Fibroblast of skin of left biceps (primary cell): ENCODE measurements around the gene ENTR1.
A peak's percentile ranks its signal among the peaks of the same experiment; 100 is the strongest.
"Not testable (repeated sequence)": the region's sequence is repeated elsewhere in the genome, so short reads cannot be mapped to it uniquely, and the experiment has no call there.

Experiments used
- DNase-seq, 2 experiments: peaks; one replicate each; pipeline ENCODE4 v3.0.0-alpha.2; 2013; ENCODE audit warnings: low read depth in 2 of 2

ENTR1 gene

GRCh38 chr9:136438548-136439480 lies 28.4 kb upstream of the ENTR1 start:
- DNase-seq, result no peak

GRCh38 chr9:136437839-136438547 lies 27.6 kb upstream of the ENTR1 start:
- DNase-seq, result no peak

- DNase-seq, result peak in 1 of 2 experiments; percentile 3
Observed at GRCh38 chr9:136437430-136437829, 27.0 kb upstream of the ENTR1 start.

- no peak for DNase-seq
Observed at GRCh38 chr9:136436055-136436634, 25.7 kb upstream of the ENTR1 start.

GRCh38 chr9:136434580-136435169 lies 24.3 kb upstream of the ENTR1 start:
- DNase-seq, result no peak

- no peak for DNase-seq
Observed at GRCh38 chr9:136433849-136434579, 23.6 kb upstream of the ENTR1 start.

GRCh38 chr9:136433043-136433715 lies 22.8 kb upstream of the ENTR1 start:
- DNase-seq, result no peak

- DNase-seq, result no peak
Observed at GRCh38 chr9:136432591-136432990, 22.2 kb upstream of the ENTR1 start.

GRCh38 chr9:136431782-136432350 lies 21.5 kb upstream of the ENTR1 start:
- DNase-seq, result no peak

GRCh38 chr9:136430588-136431234 lies 20.3 kb upstream of the ENTR1 start:
- DNase-seq, result no peak

GRCh38 chr9:136429683-136430491 lies 19.5 kb upstream of the ENTR1 start:
- DNase-seq, result no peak

GRCh38 chr9:136429075-136429628 lies 18.7 kb upstream of the ENTR1 start:
- no peak for DNase-seq

- DNase-seq, result no peak
Observed at GRCh38 chr9:136426787-136427186, 16.4 kb upstream of the ENTR1 start.

GRCh38 chr9:136425367-136425766 lies 15.0 kb upstream of the ENTR1 start:
- DNase-seq, result not testable (repeated sequence)

- no peak for DNase-seq
Observed at GRCh38 chr9:136424750-136425362, 14.4 kb upstream of the ENTR1 start.

- no peak for DNase-seq
Observed at GRCh38 chr9:136423432-136424146, 13.2 kb upstream of the ENTR1 start.

GRCh38 chr9:136422876-136423275 lies 12.5 kb upstream of the ENTR1 start:
- DNase-seq, result no peak

- no peak for DNase-seq
Observed at GRCh38 chr9:136421791-136422190, 11.4 kb upstream of the ENTR1 start.
